ENCODE measurements around the gene BARX2. TPM values are rescaled to one million over a fixed set of nuclear protein-coding genes. Genes with fewer than 3 reads are reported as not detected.

Gene BARX2
- total RNA-seq = not detected

GRCh38 chr11:129375751-129376657 is at the start of gene BARX2:
TSS of gene BARX2 (plus strand) at chr11:129375848. CDS start at chr11:129376036, 188 bp downstream.

Other genes starting within 250 kb of the BARX2 start
- gene ARHGAP32, start 183.5 kb upstream of the BARX2 start, total RNA-seq = 98.6 TPM